Transverse colon (tissue), 3 donors: ENCODE results near the gene PMVK.

Experiments used
- CTCF ChIP-seq, 5 experiments: fragments of 200-600 bp in 3 of 5; fragments of 450-650 bp in 2 of 5; sonication (generic) in 3 of 5; IDR thresholded peaks; 1 replicate in 2 of 5; 2 replicates in 3 of 5; pipeline ENCODE4 v1.5.1; 2016 to 2017; ENCODE audit warnings: antibody characterized with exemption in 5 of 5, inconsistent platforms in 3 of 5, mild to moderate bottlenecking in 2 of 5, moderate library complexity in 1 of 5
- EP300 ChIP-seq: sonication (generic); formaldehyde crosslinking; IDR thresholded peaks from one replicate; pipeline ENCODE4 v1.6.1; 2017; ENCODE audit warnings: antibody characterized with exemption, low read depth
- POLR2A ChIP-seq: fragments of 450-650 bp; IDR thresholded peaks from one replicate; pipeline ENCODE4 v1.6.1; 2016; ENCODE audit warnings: antibody characterized with exemption, mild to moderate bottlenecking, moderate library complexity

- TF ChIP-seq POLR2A (no peak), CTCF (IDR thresholded peaks at IDR 0.05) (no peak), EP300 (no peak)
Observed at GRCh38 chr1:154982341-154982740, 45.8 kb upstream of the PMVK start.
